ENCODE results near the gene DGAT2L6.
A peak's percentile ranks its signal among the peaks of the same experiment; 100 is the strongest.

DGAT2L6 gene

GRCh38 chrX:70172964-70173363 lies 4.3 kb upstream of the DGAT2L6 start:
- Mint-ChIP-seq H3K36me3 (ENCODE audit: low read depth) (no peaks in the 10 kb centered on the region), H3K4me3 (no peak overlapping the region), H3K4me1 (peaks cover 20% of the 10 kb centered on the region), H3K27ac (no peak overlapping the region), H3K9me3 (peaks cover 8% of the 10 kb centered on the region), H3K27me3 (ENCODE audit: low read depth) (no peaks in the 10 kb centered on the region)
- no peak for TF ChIP-seq CTCF (IDR thresholded peaks at IDR 0.05; ENCODE audit: unreplicated experiment in 3 of 3)

- peaks cover 11% of the 10 kb centered on the region for H3K4me1 Mint-ChIP-seq
- no peaks in the 10 kb centered on the region for H3K27me3 Mint-ChIP-seq (ENCODE audit: low read depth)
- peak overlapping the region in 1 of 3 experiments; percentile 45 for H3K27ac Mint-ChIP-seq
- no peaks in the 10 kb centered on the region for H3K36me3 Mint-ChIP-seq (ENCODE audit: low read depth)
- H3K9me3 Mint-ChIP-seq: peaks cover 8% of the 10 kb centered on the region
- H3K4me3 Mint-ChIP-seq: no peak overlapping the region
- no peak for TF ChIP-seq CTCF (IDR thresholded peaks at IDR 0.05; ENCODE audit: unreplicated experiment in 3 of 3)
Observed at GRCh38 chrX:70174754-70175153, 2.5 kb upstream of the DGAT2L6 start.

GRCh38 chrX:70175338-70175737 lies 1.9 kb upstream of the DGAT2L6 start:
- Mint-ChIP-seq H3K27me3 (ENCODE audit: low read depth) (no peaks in the 10 kb centered on the region), H3K4me1 (peaks cover 11% of the 10 kb centered on the region), H3K36me3 (ENCODE audit: low read depth) (no peaks in the 10 kb centered on the region), H3K27ac (no peak overlapping the region), H3K9me3 (peaks cover 6% of the 10 kb centered on the region), H3K4me3 (no peak overlapping the region)
- TF ChIP-seq CTCF (IDR thresholded peaks at IDR 0.05; ENCODE audit: unreplicated experiment in 3 of 3): no peak

- Mint-ChIP-seq H3K27me3 (ENCODE audit: low read depth) (no peaks in the 10 kb centered on the region), H3K4me3 (no peak overlapping the region), H3K27ac (no peak overlapping the region), H3K4me1 (no peaks in the 10 kb centered on the region), H3K36me3 (ENCODE audit: low read depth) (no peaks in the 10 kb centered on the region), H3K9me3 (peaks cover 4% of the 10 kb centered on the region)
- no peak for TF ChIP-seq CTCF (IDR thresholded peaks at IDR 0.05; ENCODE audit: unreplicated experiment in 3 of 3)
Observed at GRCh38 chrX:70183091-70183490, 5.8 kb downstream of the DGAT2L6 start.

- no peaks in the 10 kb centered on the region for H3K27me3 Mint-ChIP-seq (ENCODE audit: low read depth)
- H3K4me3 Mint-ChIP-seq: no peak overlapping the region
- no peak for TF ChIP-seq CTCF (IDR thresholded peaks at IDR 0.05; ENCODE audit: unreplicated experiment in 3 of 3)
- no peaks in the 10 kb centered on the region for H3K36me3 Mint-ChIP-seq (ENCODE audit: low read depth)
- H3K9me3 Mint-ChIP-seq: peaks cover 17% of the 10 kb centered on the region
- H3K27ac Mint-ChIP-seq: no peak overlapping the region
- no peaks in the 10 kb centered on the region for H3K4me1 Mint-ChIP-seq
Observed at GRCh38 chrX:70190225-70190624, 12.9 kb downstream of the DGAT2L6 start.

- H3K27ac Mint-ChIP-seq: no peak overlapping the region
Observed at GRCh38 chrX:70196961-70197720, 19.9 kb downstream of the DGAT2L6 start.

More at GRCh38 chrX:70196961-70197720, 19.9 kb downstream of the DGAT2L6 start:
- no peaks in the 10 kb centered on the region for H3K36me3 Mint-ChIP-seq (ENCODE audit: low read depth)
- no peaks in the 10 kb centered on the region for H3K27me3 Mint-ChIP-seq (ENCODE audit: low read depth)
- H3K4me3 Mint-ChIP-seq: no peak overlapping the region
- peaks cover 15% of the 10 kb centered on the region for H3K9me3 Mint-ChIP-seq
- no peaks in the 10 kb centered on the region for H3K4me1 Mint-ChIP-seq
- TF ChIP-seq CTCF (IDR thresholded peaks at IDR 0.05; ENCODE audit: unreplicated experiment in 3 of 3): peak; percentile 35 to 55 (median 49)
